LNCaP clone FGC (cell line): Measurements from ENCODE around the gene CBL.
"Not testable (repeated sequence)": the region's sequence is repeated elsewhere in the genome, so short reads cannot be mapped to it uniquely, and the experiment has no call there.

ENCODE experiments used
- DNase-seq: peaks from one replicate; pipeline ENCODE4 v3.0.0-alpha.2; 2011; ENCODE audit warnings: low read depth
- H3K4me3 ChIP-seq: 2 replicates; pipeline ENCODE4 v1.5.1; 2011; ENCODE audit warnings: mild to moderate bottlenecking, low read depth, low read length, control low read depth
- CTCF ChIP-seq: IDR thresholded peaks from 2 replicates; pipeline ENCODE4 v1.5.1; 2012; ENCODE audit warnings: mild to moderate bottlenecking; ENCODE audit not compliant: control insufficient read depth, insufficient read depth; ENCODE audit errors: extremely low read depth

CBL gene

GRCh38 chr11:119210050-119210449, 3.9 kb downstream of the CBL start:
- H3K4me3 ChIP-seq: no peak overlapping the region
- TF ChIP-seq CTCF: no peak
- no peak for DNase-seq

GRCh38 chr11:119218141-119218878, 12.2 kb downstream of the CBL start:
- no peak overlapping the region for H3K4me3 ChIP-seq
- no peak for DNase-seq
- no peak for TF ChIP-seq CTCF

GRCh38 chr11:119222308-119222707, 16.2 kb downstream of the CBL start:
- H3K4me3 ChIP-seq: no peak overlapping the region
- peak; percentile 22 for DNase-seq
- no peak for TF ChIP-seq CTCF

- no peak overlapping the region for H3K4me3 ChIP-seq
- TF ChIP-seq CTCF: no peak
- no peak for DNase-seq
Measured at GRCh38 chr11:119222891-119223290, 16.8 kb downstream of the CBL start.

GRCh38 chr11:119223856-119224255, 17.7 kb downstream of the CBL start:
- TF ChIP-seq CTCF: no peak
- no peak overlapping the region for H3K4me3 ChIP-seq
- no peak for DNase-seq

GRCh38 chr11:119228535-119229287, 22.6 kb downstream of the CBL start:
- H3K4me3 ChIP-seq, DNase-seq: not testable (repeated sequence)

GRCh38 chr11:119229288-119229672, 23.1 kb downstream of the CBL start:
- no peak for TF ChIP-seq CTCF
- H3K4me3 ChIP-seq: no peak overlapping the region
- DNase-seq: no peak
